Testis (tissue), 3 donors: Measurements from ENCODE around the gene FBXO8. TPM values are rescaled to one million over a fixed set of nuclear protein-coding genes. Genes with fewer than 3 reads are reported as not detected.
"Not testable (repeated sequence)": the region's sequence is repeated elsewhere in the genome, so short reads cannot be mapped to it uniquely, and the experiment has no call there.

Experiments used
- DNase-seq: peaks from one replicate; pipeline ENCODE4 v3.0.0-alpha.2; 2019
- H3K27ac ChIP-seq, 2 donors: fragments of 200-600 bp; sonication (generic); one replicate each; pipeline ENCODE4 v1.5.1; 2019
- H3K27me3 ChIP-seq: fragments of 200-600 bp; sonication (generic); one replicate; pipeline ENCODE4 v1.5.1; 2019
- H3K36me3 ChIP-seq: fragments of 200-600 bp; sonication (generic); one replicate; pipeline ENCODE4 v1.5.1; 2017; ENCODE audit warnings: low read depth; ENCODE audit errors: missing control alignments
- H3K4me1 ChIP-seq: fragments of 200-600 bp; sonication (generic); one replicate; pipeline ENCODE4 v1.5.1; 2019
- H3K4me3 ChIP-seq, 2 donors: fragments of 200-600 bp; sonication (generic); one replicate each; pipeline ENCODE4 v1.5.1; 2017 to 2019
- H3K9me3 ChIP-seq: fragments of 200-600 bp; sonication (generic); one replicate; pipeline ENCODE4 v1.5.1; 2017
- POLR2A ChIP-seq: fragments of 450-650 bp; IDR thresholded peaks from one replicate; pipeline ENCODE4 v1.6.1; 2017; ENCODE audit warnings: antibody characterized with exemption, mild to moderate bottlenecking, moderate library complexity
- WGBS, 2 donors: methylation state at CpG; one replicate each; pipeline ENCODE4 v1.1.5; 2018; 5-methylcytosine and 5-hydroxymethylcytosine counted together
- intact Hi-C: fragments of 100-400 bp; cut with DNase I; formaldehyde crosslinking; loops from one replicate; pipeline ENCODE4 v1.15.1; 2023; ENCODE audit warnings: low total_unique reads
- polyA plus RNA-seq: library from polyadenylated mRNA; stranded (reverse); fragments of 350-450 nt; fragmentation: Illumina TruSeq; extraction: RNeasy Lipid Tissue Mini Kit (QIAGEN cat#74804); gene quantifications from one replicate; pipeline ENCODE4 v1.2.3, GENCODE V29; 2014; ENCODE audit warnings: low read depth, low replicate concordance; ENCODE audit not compliant: insufficient read depth
- total RNA-seq, 2 donors: library from RNA; depleted of rRNA; stranded (reverse); fragments of >200 nt; gene quantifications; one replicate each; pipeline ENCODE4 v1.2.3, GENCODE V29; 2016
- TF ChIP-seq, protein P1 (sequence below), 3 experiments: fragments of 450-650 bp in 2 of 3; fragments of 200-600 bp in 1 of 3; sonication (generic) in 1 of 3; IDR thresholded peaks; one replicate each; pipeline ENCODE4 v1.5.1; 2016 to 2019; ENCODE audit warnings: antibody characterized with exemption in 3 of 3, mild to moderate bottlenecking in 2 of 3, moderate library complexity in 1 of 3

Gene FBXO8
- total and polyA plus RNA-seq, 3 donors from 2014 or later, result 22.6 to 25.5 (median 24.5) TPM

DNA sequence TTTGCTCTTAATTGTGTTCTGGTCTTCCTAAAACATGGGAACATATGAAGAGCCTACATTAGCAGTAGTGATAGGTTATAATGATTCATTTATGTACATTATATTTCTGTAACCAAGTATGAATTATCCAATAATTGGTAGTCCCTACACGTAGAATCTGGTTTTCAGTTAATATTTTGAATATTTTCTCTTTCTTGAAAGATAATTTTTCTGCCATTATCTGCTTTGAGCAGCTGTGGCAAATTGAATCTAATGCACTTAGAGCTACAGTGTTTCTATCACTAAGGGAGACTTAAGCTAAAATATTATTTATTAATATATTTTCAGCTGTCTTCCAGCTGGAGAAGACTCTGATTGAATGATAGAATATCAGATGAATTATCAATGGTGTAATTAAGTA is 21.2 kb upstream of the FBXO8 start:
- WGBS, 2 donors, result 90 to 97% methylated on average over 1 of the region's 1 CpG
- Histone ChIP-seq H3K4me1 (no peaks in the 10 kb centered on the region), H3K27me3 (no peaks in the 10 kb centered on the region), H3K36me3 (no peaks in the 10 kb centered on the region), H3K9me3 (no peaks in the 10 kb centered on the region), H3K27ac (no peak overlapping the region), H3K4me3 (no peak overlapping the region)
- intact Hi-C loops, result loop anchor here (5.0 kb wide), 1 partner anchor 77 kb away; no protein-coding TSS in a partner anchor
- no peak for TF ChIP-seq POLR2A
- TF ChIP-seq, protein P1, sequence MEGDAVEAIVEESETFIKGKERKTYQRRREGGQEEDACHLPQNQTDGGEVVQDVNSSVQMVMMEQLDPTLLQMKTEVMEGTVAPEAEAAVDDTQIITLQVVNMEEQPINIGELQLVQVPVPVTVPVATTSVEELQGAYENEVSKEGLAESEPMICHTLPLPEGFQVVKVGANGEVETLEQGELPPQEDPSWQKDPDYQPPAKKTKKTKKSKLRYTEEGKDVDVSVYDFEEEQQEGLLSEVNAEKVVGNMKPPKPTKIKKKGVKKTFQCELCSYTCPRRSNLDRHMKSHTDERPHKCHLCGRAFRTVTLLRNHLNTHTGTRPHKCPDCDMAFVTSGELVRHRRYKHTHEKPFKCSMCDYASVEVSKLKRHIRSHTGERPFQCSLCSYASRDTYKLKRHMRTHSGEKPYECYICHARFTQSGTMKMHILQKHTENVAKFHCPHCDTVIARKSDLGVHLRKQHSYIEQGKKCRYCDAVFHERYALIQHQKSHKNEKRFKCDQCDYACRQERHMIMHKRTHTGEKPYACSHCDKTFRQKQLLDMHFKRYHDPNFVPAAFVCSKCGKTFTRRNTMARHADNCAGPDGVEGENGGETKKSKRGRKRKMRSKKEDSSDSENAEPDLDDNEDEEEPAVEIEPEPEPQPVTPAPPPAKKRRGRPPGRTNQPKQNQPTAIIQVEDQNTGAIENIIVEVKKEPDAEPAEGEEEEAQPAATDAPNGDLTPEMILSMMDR (IDR thresholded peaks at IDR 0.05), result no peak
- DNase-seq, result no peak

DNA sequence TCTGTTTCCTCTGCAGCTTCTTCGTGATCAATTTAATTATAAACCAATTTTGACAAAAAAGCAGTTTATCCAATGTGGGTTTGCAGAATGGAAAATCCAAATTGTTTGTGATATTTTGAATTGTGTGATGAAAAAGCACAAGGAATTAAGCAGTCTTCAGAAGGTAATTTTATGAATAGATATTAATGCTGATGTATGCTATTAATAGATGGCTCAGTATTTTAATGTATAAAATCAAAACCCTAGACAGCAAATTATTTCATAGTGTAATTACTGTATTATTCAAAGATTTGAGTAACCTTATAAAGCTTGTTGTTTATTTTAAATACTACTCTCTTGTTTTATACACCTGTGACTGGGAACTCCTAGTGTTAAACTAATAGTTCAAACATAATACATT is 20.2 kb upstream of the FBXO8 start:
- H3K36me3 ChIP-seq, result no peaks in the 10 kb centered on the region
- no peaks in the 10 kb centered on the region for H3K4me1 ChIP-seq

GRCh38 chr4:174295142-174295541 is 11.7 kb upstream of the FBXO8 start:
- H3K27me3 ChIP-seq, H3K36me3 ChIP-seq, H3K4me1 ChIP-seq, intact Hi-C loops, H3K9me3 ChIP-seq, H3K4me3 ChIP-seq, H3K27ac ChIP-seq, DNase-seq: not testable (repeated sequence)
- 99% methylated on average over 17 of the region's 27 CpGs; no CpG with 5 or more reads in 1 of the 2 donors for WGBS, 2 donors

More for the DNA sequence above, 20.2 kb upstream of the FBXO8 start:
- Histone ChIP-seq H3K4me3 (no peak overlapping the region), H3K27me3 (no peaks in the 10 kb centered on the region), H3K9me3 (no peaks in the 10 kb centered on the region), H3K27ac (no peak overlapping the region)
- no peak for TF ChIP-seq POLR2A
- TF ChIP-seq, protein P1 (IDR thresholded peaks at IDR 0.05), result no peak
- DNase-seq, result no peak
- WGBS, 2 donors, result 96 to 97% methylated on average over 1 of the region's 1 CpG
- intact Hi-C loops, result no loop called here

GRCh38 chr4:174294641-174295040 is 11.2 kb upstream of the FBXO8 start:
- H3K4me3 ChIP-seq, H3K9me3 ChIP-seq, DNase-seq, H3K4me1 ChIP-seq, intact Hi-C loops, H3K36me3 ChIP-seq, H3K27ac ChIP-seq, H3K27me3 ChIP-seq: not testable (repeated sequence)
- WGBS, 2 donors, result 80% methylated on average over 3 of the region's 30 CpGs; no CpG with 5 or more reads in 1 of the 2 donors

GRCh38 chr4:174292473-174292872 is 9.0 kb upstream of the FBXO8 start:
- no peaks in the 10 kb centered on the region for H3K9me3 ChIP-seq
- WGBS, 2 donors, result 96 to 97% methylated on average over 2 of the region's 2 CpGs
- H3K27me3 ChIP-seq, result no peaks in the 10 kb centered on the region
- no peaks in the 10 kb centered on the region for H3K4me1 ChIP-seq
- no peaks in the 10 kb centered on the region for H3K36me3 ChIP-seq
- no peak overlapping the region for H3K27ac ChIP-seq
- DNase-seq, result no peak
- intact Hi-C loops, result no loop called here
- H3K4me3 ChIP-seq, result no peak overlapping the region
- no peak for TF ChIP-seq POLR2A
- TF ChIP-seq, protein P1 (IDR thresholded peaks at IDR 0.05), result no peak

DNA sequence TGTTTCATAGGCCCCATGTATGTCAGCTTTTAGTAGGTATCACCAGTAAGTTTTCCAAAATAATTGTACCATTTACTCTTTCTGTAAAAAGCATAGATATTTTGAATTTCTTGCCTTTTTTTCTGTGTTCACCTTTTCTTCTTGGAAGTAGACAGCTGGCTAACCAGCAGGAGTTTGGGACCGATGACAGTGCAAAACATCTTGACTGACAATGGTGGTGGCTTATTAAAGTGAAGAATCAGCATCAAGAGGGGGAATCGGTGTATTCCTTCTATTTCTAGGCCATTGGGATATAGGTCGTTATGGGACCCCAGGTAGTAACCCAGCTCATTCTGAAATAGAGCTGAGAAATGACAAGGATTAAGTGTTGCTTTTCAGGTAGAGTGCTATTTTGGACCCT is 3.4 kb upstream of the FBXO8 start:
- Histone ChIP-seq H3K9me3 (no peaks in the 10 kb centered on the region), H3K27ac (no peak overlapping the region), H3K4me3 (no peak overlapping the region), H3K36me3 (no peaks in the 10 kb centered on the region), H3K27me3 (no peaks in the 10 kb centered on the region), H3K4me1 (no peaks in the 10 kb centered on the region)
- WGBS, 2 donors, result 95 to 97% methylated on average over 3 of the region's 3 CpGs
- no peak for DNase-seq
- intact Hi-C loops, result no loop called here
- TF ChIP-seq, protein P1 (IDR thresholded peaks at IDR 0.05), result no peak
